ENCODE results near the gene BORCS8. TPM values are rescaled to one million over a fixed set of nuclear protein-coding genes. Genes with fewer than 3 reads are reported as not detected.
"Not testable (repeated sequence)": the region's sequence is repeated elsewhere in the genome, so short reads cannot be mapped to it uniquely, and the experiment has no call there.

The BORCS8 gene
- total and polyA plus RNA-seq, 9 donors: 5.4 to 19.0 (median 15.0) TPM

DNA sequence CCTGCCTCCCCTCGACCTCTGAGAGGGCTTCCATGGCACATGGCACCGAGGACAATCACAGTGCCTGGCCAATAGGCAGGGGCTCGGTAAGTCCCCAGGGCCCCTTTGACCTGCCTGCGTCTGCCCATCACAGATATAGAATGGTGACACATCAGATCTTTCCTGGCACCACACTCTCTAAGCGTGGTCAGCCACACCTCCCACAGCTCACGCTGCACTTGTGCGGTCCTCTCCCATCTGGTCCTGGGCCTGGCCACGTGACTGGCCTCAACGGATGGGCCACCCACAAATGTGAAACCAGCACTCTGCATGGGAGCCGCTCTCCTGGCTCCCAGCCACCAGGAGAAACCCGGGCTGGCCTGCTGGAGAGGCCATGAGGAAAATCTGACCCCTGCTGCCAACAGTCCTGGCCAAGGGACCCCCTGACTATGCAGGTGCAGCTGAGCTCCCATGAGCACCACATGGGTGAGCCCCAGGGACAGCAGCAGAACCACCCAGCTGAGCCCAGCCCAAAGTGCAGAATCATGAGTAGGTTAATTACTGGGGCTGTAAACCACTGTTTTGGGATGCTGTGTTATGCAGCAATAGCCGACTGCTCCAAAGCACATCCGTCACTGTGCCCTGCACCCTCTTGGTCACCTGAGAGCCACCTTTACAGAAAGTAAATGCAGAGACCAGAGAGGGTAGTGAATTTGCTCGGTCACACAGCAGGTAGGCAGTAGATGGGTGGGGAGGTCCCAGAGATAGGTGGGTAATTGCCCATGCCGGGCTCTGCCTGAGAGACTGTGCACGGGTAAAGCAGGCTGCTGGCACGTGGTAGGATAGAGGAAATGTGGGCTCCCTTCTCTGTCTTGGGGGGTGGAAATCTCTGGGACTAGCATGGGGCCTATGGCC is 12.2 kb downstream of the BORCS8 start:
- intact Hi-C loops (cut with DNase I): loop anchor here in 1 of 4 donors (10.0 kb wide), 1 partner anchor 125 kb away; no protein-coding TSS in a partner anchor
- WGBS, 3 donors: 83 to 88% (median 88%) methylated on average over 17 of the region's 17 CpGs

GRCh38 chr19:19176950-19177349 is 15.0 kb downstream of the BORCS8 start:
- TF ChIP-seq CTCF (IDR thresholded peaks at IDR 0.05) (no peak), EP300 (IDR thresholded peaks at IDR 0.05) (no peak), POLR2A (IDR thresholded peaks at IDR 0.05) (no peak)
- Histone ChIP-seq H3K27ac (no peak overlapping the region), H3K36me3 (no peaks in the 10 kb centered on the region), H3K4me3 (no peak overlapping the region), H3K27me3 (no peaks in the 10 kb centered on the region), H3K4me1 (ENCODE audit: insufficient read depth) (no peaks in the 10 kb centered on the region), H3K9me3 (no peaks in the 10 kb centered on the region)
- DNase-seq: no peak
- intact Hi-C loops (cut with DNase I): loop anchor here in 1 of 4 donors (10.0 kb wide), 1 partner anchor 122 kb away; no protein-coding TSS in a partner anchor
- WGBS, 3 donors: 80 to 94% (median 81%) methylated on average over 8 of the region's 8 CpGs

More for the DNA sequence above, 12.2 kb downstream of the BORCS8 start:
- Histone ChIP-seq H3K4me1 (ENCODE audit: insufficient read depth) (no peaks in the 10 kb centered on the region), H3K27ac (no peak overlapping the region), H3K4me3 (no peak overlapping the region), H3K9me3 (no peaks in the 10 kb centered on the region), H3K27me3 (no peaks in the 10 kb centered on the region), H3K36me3 (no peaks in the 10 kb centered on the region)
- DNase-seq: no peak
- TF ChIP-seq POLR2A (IDR thresholded peaks at IDR 0.05): no peak
- no peak for TF ChIP-seq EP300 (IDR thresholded peaks at IDR 0.05)
- no peak for TF ChIP-seq CTCF (IDR thresholded peaks at IDR 0.05)

DNA sequence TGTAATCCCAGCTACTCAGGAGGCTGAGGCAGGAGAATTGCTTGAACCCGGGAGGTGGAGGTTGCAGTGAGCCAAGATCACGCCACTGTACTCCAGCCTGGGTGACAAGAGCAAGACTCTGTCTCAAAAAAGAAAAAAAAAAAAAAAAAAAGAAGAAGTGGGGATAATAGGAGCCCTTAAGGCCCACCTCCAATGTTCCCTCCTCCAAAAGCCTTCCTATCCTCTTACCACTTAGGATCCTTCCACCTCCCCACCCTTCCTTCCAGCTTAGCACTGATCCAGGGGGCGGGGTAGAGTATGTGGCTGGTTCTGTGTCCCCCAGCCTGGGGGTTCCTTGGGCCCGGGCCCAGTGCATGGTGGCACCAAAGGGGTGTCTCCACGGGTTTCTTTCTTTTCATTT is 18.7 kb downstream of the BORCS8 start:
- H3K4me3 ChIP-seq; H3K27me3 ChIP-seq; H3K27ac ChIP-seq; DNase-seq; H3K9me3 ChIP-seq; H3K4me1 ChIP-seq (ENCODE audit: insufficient read depth); H3K36me3 ChIP-seq: not testable (repeated sequence)
- intact Hi-C loops (cut with DNase I): loop anchor here in 1 of 4 donors (10.0 kb wide), 1 partner anchor 118 kb away; no protein-coding TSS in a partner anchor
- WGBS, 3 donors: 87 to 92% (median 91%) methylated on average over 5 of the region's 5 CpGs

DNA sequence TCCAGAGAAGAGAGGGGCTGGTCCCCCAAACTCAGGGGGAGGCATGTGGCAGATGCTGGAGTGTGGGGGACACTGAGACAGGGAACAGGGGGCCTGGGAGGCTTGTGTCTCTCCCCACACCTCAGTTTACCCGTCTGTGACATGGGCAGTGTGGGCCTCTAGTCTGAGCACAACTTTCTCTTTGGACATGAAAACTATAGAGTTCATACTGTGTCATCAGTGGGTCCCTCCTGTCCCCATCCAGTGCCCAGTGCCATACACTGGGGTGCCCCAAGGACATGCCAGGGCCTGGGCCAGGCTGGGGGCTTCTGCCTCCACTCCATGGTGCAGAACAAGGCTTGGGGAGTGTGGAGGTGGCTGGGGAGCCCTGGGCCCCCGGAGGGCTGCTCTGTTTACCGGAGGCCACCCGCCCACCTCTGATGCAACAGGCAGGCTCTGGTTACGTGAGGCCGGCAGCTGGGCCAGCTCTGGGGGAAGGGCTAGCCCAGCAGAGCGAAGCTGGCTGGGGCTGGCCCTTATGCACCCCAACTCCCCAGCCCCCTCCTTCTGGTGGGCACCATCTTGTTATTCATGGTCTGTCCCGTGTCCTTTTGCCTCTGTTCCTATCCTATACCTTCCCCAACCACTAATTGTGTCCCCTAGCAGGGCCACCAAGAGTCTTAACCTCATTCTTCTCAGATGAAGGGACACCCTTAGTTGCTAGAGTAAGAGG is 20.0 kb downstream of the BORCS8 start:
- intact Hi-C loops (cut with DNase I): loop anchor here in 1 of 4 donors (10.0 kb wide), 1 partner anchor 117 kb away; no protein-coding TSS in a partner anchor
- DNase-seq: no peak
- no peak overlapping the region for H3K4me3 ChIP-seq
- peaks cover 7% of the 10 kb centered on the region for H3K4me1 ChIP-seq (ENCODE audit: insufficient read depth)
- H3K9me3 ChIP-seq: no peaks in the 10 kb centered on the region
- no peaks in the 10 kb centered on the region for H3K27me3 ChIP-seq
- TF ChIP-seq EP300 (IDR thresholded peaks at IDR 0.05): no peak
- TF ChIP-seq CTCF (IDR thresholded peaks at IDR 0.05): no peak
- TF ChIP-seq POLR2A (IDR thresholded peaks at IDR 0.05): no peak
- WGBS, 3 donors: 47 to 55% (median 49%) methylated on average over 7 to 8 of the region's 8 CpGs
- no peaks in the 10 kb centered on the region for H3K36me3 ChIP-seq
- H3K27ac ChIP-seq: no peak overlapping the region

All from ovary (tissue), 9 donors.